ENCODE data around the gene TRIM34. TPM values are rescaled to one million over a fixed set of nuclear protein-coding genes. Genes with fewer than 3 reads are reported as not detected.
"Not testable (repeated sequence)": the region's sequence is repeated elsewhere in the genome, so short reads cannot be mapped to it uniquely, and the experiment has no call there.

TRIM34 gene
- total RNA-seq, 2 experiments from 2014 or later = 8.4 to 13.1 TPM

- ChIA-PET POLR2A (interaction anchor here (0.5 to 1.3 kb wide), 3 partner anchors 11 to 20 kb away, joined by 3 to 10 read pairs (median 5); no protein-coding TSS in a partner anchor), CTCF (ENCODE audit: unreplicated experiment) (no interaction called here)
- Histone ChIP-seq H3K9me3 (ENCODE audit: low read length) (no peaks in the 10 kb centered on the region), H3K27ac (ENCODE audit: low read depth, low read length, poor library complexity, severe bottlenecking) (no peak overlapping the region), H3K4me2 (ENCODE audit: low read length) (no peak overlapping the region), H2AFZ (ENCODE audit: low read length) (no peak overlapping the region), H4K20me1 (ENCODE audit: insufficient read depth, low read length) (no peaks in the 10 kb centered on the region), H3K36me3 (ENCODE audit: insufficient read depth, low read length) (peaks cover 14% of the 10 kb centered on the region), H3K4me1 (ENCODE audit: insufficient read depth, low read length, poor library complexity, severe bottlenecking) (no peaks in the 10 kb centered on the region), H3K9me2 (ENCODE audit: insufficient read depth, low read length) (no peaks in the 10 kb centered on the region), H3K79me2 (ENCODE audit: insufficient read depth, low read depth, low read length) (no peaks in the 10 kb centered on the region), H3K4me3 (ENCODE audit: low read depth, low read length, poor library complexity, severe bottlenecking) (no peak overlapping the region)
- no TSS peak for BruUV-seq (replicated peaks)
- intact Hi-C loops (cut with micrococcal nuclease; ENCODE audit: unreplicated experiment) = no loop called here
- TF ChIP-seq CTCF (conservative IDR thresholded peaks at IDR 0.05; ENCODE audit: low read length) = no peak
- DNase-seq (ENCODE audit: low spot score) = no peak
Observed at GRCh38 chr11:5646139-5646538, 21.3 kb downstream of the TRIM34 start.

- Histone ChIP-seq H3K9me3 (ENCODE audit: low read length) (peaks cover 4% of the 10 kb centered on the region; the same call in 1 of the 2 replicates), H3K27ac (ENCODE audit: low read depth, low read length, poor library complexity, severe bottlenecking) (no peak overlapping the region), H3K9me2 (ENCODE audit: insufficient read depth, low read length) (no peaks in the 10 kb centered on the region), H3K36me3 (ENCODE audit: insufficient read depth, low read length) (no peaks in the 10 kb centered on the region), H3K4me1 (ENCODE audit: insufficient read depth, low read length, poor library complexity, severe bottlenecking) (no peaks in the 10 kb centered on the region), H3K4me3 (ENCODE audit: low read depth, low read length, poor library complexity, severe bottlenecking) (no peak overlapping the region), H3K79me2 (ENCODE audit: insufficient read depth, low read depth, low read length) (no peaks in the 10 kb centered on the region), H3K4me2 (ENCODE audit: low read length) (no peak overlapping the region), H4K20me1 (ENCODE audit: insufficient read depth, low read length) (no peaks in the 10 kb centered on the region), H2AFZ (ENCODE audit: low read length) (no peak overlapping the region)
- CTCF ChIA-PET (ENCODE audit: unreplicated experiment) = no interaction called here
- POLR2A ChIA-PET = interaction anchor here (0.8 to 1.2 kb wide), 2 partner anchors 8 to 17 kb away, joined by 3 to 4 read pairs; no protein-coding TSS in a partner anchor
- no peak for DNase-seq (ENCODE audit: low spot score)
- TF ChIP-seq EZH2phosphoT487 (IDR thresholded peaks at IDR 0.05; ENCODE audit: borderline replicate concordance, low read depth, low read length) (no peak), CTCF (conservative IDR thresholded peaks at IDR 0.05; ENCODE audit: low read length) (no peak)
- intact Hi-C loops (cut with micrococcal nuclease; ENCODE audit: unreplicated experiment) = no loop called here
- BruUV-seq (replicated peaks) = no TSS peak
Observed at GRCh38 chr11:5655474-5655873, 30.7 kb downstream of the TRIM34 start.

GRCh38 chr11:5656956-5657355, 32.2 kb downstream of the TRIM34 start:
- H3K27ac ChIP-seq (ENCODE audit: low read depth, low read length, poor library complexity, severe bottlenecking); CTCF ChIA-PET (ENCODE audit: unreplicated experiment); DNase-seq (ENCODE audit: low spot score); H3K9me3 ChIP-seq (ENCODE audit: low read length); BruUV-seq (replicated peaks); POLR2A ChIA-PET; H3K9me2 ChIP-seq (ENCODE audit: insufficient read depth, low read length); H3K4me1 ChIP-seq (ENCODE audit: insufficient read depth, low read length, poor library complexity, severe bottlenecking); H2AFZ ChIP-seq (ENCODE audit: low read length); H3K4me3 ChIP-seq (ENCODE audit: low read depth, low read length, poor library complexity, severe bottlenecking); H3K4me2 ChIP-seq (ENCODE audit: low read length); H3K79me2 ChIP-seq (ENCODE audit: insufficient read depth, low read depth, low read length); intact Hi-C loops (cut with micrococcal nuclease; ENCODE audit: unreplicated experiment); H4K20me1 ChIP-seq (ENCODE audit: insufficient read depth, low read length); H3K36me3 ChIP-seq (ENCODE audit: insufficient read depth, low read length): not testable (repeated sequence)

All from OCI-LY7 (cell line).